Testis (tissue), 3 donors: ENCODE results near the gene MRM2. TPM values are rescaled to one million over a fixed set of nuclear protein-coding genes. Genes with fewer than 3 reads are reported as not detected.

Experiments used
- DNase-seq: peaks from one replicate; pipeline ENCODE4 v3.0.0-alpha.2; 2019
- H3K27ac ChIP-seq, 2 donors: fragments of 200-600 bp; sonication (generic); one replicate each; pipeline ENCODE4 v1.5.1; 2019
- H3K27me3 ChIP-seq: fragments of 200-600 bp; sonication (generic); one replicate; pipeline ENCODE4 v1.5.1; 2019
- H3K36me3 ChIP-seq: fragments of 200-600 bp; sonication (generic); one replicate; pipeline ENCODE4 v1.5.1; 2017; ENCODE audit warnings: low read depth; ENCODE audit errors: missing control alignments
- H3K4me1 ChIP-seq: fragments of 200-600 bp; sonication (generic); one replicate; pipeline ENCODE4 v1.5.1; 2019
- H3K4me3 ChIP-seq, 2 donors: fragments of 200-600 bp; sonication (generic); one replicate each; pipeline ENCODE4 v1.5.1; 2017 to 2019
- H3K9me3 ChIP-seq: fragments of 200-600 bp; sonication (generic); one replicate; pipeline ENCODE4 v1.5.1; 2017
- POLR2A ChIP-seq: fragments of 450-650 bp; IDR thresholded peaks from one replicate; pipeline ENCODE4 v1.6.1; 2017; ENCODE audit warnings: antibody characterized with exemption, mild to moderate bottlenecking, moderate library complexity
- WGBS, 2 donors: methylation state at CpG; one replicate each; pipeline ENCODE4 v1.1.5; 2018; 5-methylcytosine and 5-hydroxymethylcytosine counted together
- intact Hi-C: fragments of 100-400 bp; cut with DNase I; formaldehyde crosslinking; loops from one replicate; pipeline ENCODE4 v1.15.1; 2023; ENCODE audit warnings: low total_unique reads
- polyA plus RNA-seq: library from polyadenylated mRNA; stranded (reverse); fragments of 350-450 nt; fragmentation: Illumina TruSeq; extraction: RNeasy Lipid Tissue Mini Kit (QIAGEN cat#74804); gene quantifications from one replicate; pipeline ENCODE4 v1.2.3, GENCODE V29; 2014; ENCODE audit warnings: low read depth, low replicate concordance; ENCODE audit not compliant: insufficient read depth
- total RNA-seq, 2 donors: library from RNA; depleted of rRNA; stranded (reverse); fragments of >200 nt; gene quantifications; one replicate each; pipeline ENCODE4 v1.2.3, GENCODE V29; 2016
- TF ChIP-seq, protein P1 (sequence below), 3 experiments: fragments of 450-650 bp in 2 of 3; fragments of 200-600 bp in 1 of 3; sonication (generic) in 1 of 3; IDR thresholded peaks; one replicate each; pipeline ENCODE4 v1.5.1; 2016 to 2019; ENCODE audit warnings: antibody characterized with exemption in 3 of 3, mild to moderate bottlenecking in 2 of 3, moderate library complexity in 1 of 3

MRM2 gene
- total and polyA plus RNA-seq, 3 donors from 2014 or later = 18.1 to 31.2 (median 20.5) TPM

DNA sequence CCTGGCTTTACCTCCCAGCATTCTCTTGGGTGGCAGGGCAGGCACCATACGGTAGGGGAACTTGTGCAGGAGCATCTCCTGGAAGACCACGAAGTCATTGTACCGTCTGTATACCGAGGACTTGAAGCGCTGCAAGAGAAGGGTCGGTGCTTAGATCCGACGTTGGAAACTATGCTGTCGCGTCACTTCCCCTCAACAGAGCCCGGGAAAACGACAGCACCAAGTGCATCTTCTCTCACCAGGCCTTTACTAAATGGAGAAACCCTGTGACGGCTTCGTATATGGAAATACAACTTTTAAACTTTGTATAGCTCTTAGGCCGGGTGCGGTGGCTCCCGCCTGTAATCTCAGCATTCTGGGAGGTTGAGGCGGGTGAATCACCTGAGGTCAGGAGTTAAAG is 33.1 kb upstream of the MRM2 start:
- intact Hi-C loops = no loop called here
- H3K27ac ChIP-seq = no peak overlapping the region
- DNase-seq = no peak
- H3K9me3 ChIP-seq = no peaks in the 10 kb centered on the region
- no peak for TF ChIP-seq POLR2A
- TF ChIP-seq, protein P1, sequence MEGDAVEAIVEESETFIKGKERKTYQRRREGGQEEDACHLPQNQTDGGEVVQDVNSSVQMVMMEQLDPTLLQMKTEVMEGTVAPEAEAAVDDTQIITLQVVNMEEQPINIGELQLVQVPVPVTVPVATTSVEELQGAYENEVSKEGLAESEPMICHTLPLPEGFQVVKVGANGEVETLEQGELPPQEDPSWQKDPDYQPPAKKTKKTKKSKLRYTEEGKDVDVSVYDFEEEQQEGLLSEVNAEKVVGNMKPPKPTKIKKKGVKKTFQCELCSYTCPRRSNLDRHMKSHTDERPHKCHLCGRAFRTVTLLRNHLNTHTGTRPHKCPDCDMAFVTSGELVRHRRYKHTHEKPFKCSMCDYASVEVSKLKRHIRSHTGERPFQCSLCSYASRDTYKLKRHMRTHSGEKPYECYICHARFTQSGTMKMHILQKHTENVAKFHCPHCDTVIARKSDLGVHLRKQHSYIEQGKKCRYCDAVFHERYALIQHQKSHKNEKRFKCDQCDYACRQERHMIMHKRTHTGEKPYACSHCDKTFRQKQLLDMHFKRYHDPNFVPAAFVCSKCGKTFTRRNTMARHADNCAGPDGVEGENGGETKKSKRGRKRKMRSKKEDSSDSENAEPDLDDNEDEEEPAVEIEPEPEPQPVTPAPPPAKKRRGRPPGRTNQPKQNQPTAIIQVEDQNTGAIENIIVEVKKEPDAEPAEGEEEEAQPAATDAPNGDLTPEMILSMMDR (IDR thresholded peaks at IDR 0.05) = no peak
- WGBS, 2 donors = 91 to 93% methylated on average over 16 to 18 of the region's 18 CpGs
- H3K27me3 ChIP-seq = no peaks in the 10 kb centered on the region
- no peaks in the 10 kb centered on the region for H3K4me1 ChIP-seq
- no peaks in the 10 kb centered on the region for H3K36me3 ChIP-seq
- no peak overlapping the region for H3K4me3 ChIP-seq

DNA sequence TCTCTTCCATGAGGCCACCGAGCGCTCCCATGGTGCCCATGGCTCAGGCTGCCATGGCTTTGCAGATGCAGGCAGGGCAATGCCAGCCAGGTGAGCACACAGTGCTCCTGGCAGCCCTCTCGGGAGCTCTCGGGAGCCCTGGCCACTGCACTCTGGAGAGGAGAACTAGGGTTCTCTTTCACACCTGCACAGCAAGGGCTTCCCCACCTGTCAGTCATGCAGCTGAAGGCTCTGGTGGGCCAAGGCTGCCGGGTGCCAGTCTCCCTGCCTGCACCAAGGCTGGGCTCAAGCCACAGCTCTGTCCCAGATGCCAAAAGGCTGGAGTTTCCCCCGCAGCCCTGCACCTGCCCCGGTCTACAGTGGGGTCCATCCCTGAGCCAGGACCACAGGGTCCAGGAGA is 32.7 kb upstream of the MRM2 start:
- no peak for DNase-seq
- Histone ChIP-seq H3K9me3 (no peaks in the 10 kb centered on the region), H3K4me3 (no peak overlapping the region), H3K4me1 (no peaks in the 10 kb centered on the region), H3K36me3 (no peaks in the 10 kb centered on the region), H3K27ac (no peak overlapping the region), H3K27me3 (no peaks in the 10 kb centered on the region)
- 82 to 100% methylated on average over 1 to 7 of the region's 7 CpGs for WGBS, 2 donors
- intact Hi-C loops = no loop called here
- TF ChIP-seq, protein P1 (IDR thresholded peaks at IDR 0.05) = no peak
- no peak for TF ChIP-seq POLR2A

- DNase-seq = no peak
- intact Hi-C loops = no loop called here
- no peak for TF ChIP-seq POLR2A
- TF ChIP-seq, protein P1 (IDR thresholded peaks at IDR 0.05) = no peak
- H3K27me3 ChIP-seq = no peaks in the 10 kb centered on the region
- H3K4me3 ChIP-seq = no peak overlapping the region
- H3K9me3 ChIP-seq = no peaks in the 10 kb centered on the region
- WGBS, 2 donors = 67 to 86% methylated on average over 16 to 20 of the region's 20 CpGs
- no peaks in the 10 kb centered on the region for H3K36me3 ChIP-seq
- H3K27ac ChIP-seq = no peak overlapping the region
- H3K4me1 ChIP-seq = peaks cover 3% of the 10 kb centered on the region
These were observed 31.9 kb upstream of the MRM2 start for GRCh38 chr7:2273866-2274265.

GRCh38 chr7:2272031-2272430 is 30.0 kb upstream of the MRM2 start:
- intact Hi-C loops = no loop called here
- DNase-seq = no peak
- no peak overlapping the region for H3K27ac ChIP-seq
- TF ChIP-seq, protein P1 (IDR thresholded peaks at IDR 0.05) = no peak
- no peak for TF ChIP-seq POLR2A
- no peaks in the 10 kb centered on the region for H3K9me3 ChIP-seq
- no peak overlapping the region for H3K4me3 ChIP-seq
- H3K4me1 ChIP-seq = peaks cover 3% of the 10 kb centered on the region
- no peaks in the 10 kb centered on the region for H3K36me3 ChIP-seq
- 89 to 90% methylated on average over 8 to 9 of the region's 9 CpGs for WGBS, 2 donors
- no peaks in the 10 kb centered on the region for H3K27me3 ChIP-seq

GRCh38 chr7:2271273-2272026 is 29.4 kb upstream of the MRM2 start:
- Histone ChIP-seq H3K4me1 (peaks cover 3% of the 10 kb centered on the region), H3K9me3 (no peaks in the 10 kb centered on the region), H3K27ac (no peak overlapping the region), H3K36me3 (no peaks in the 10 kb centered on the region), H3K4me3 (no peak overlapping the region), H3K27me3 (no peaks in the 10 kb centered on the region)
- intact Hi-C loops = no loop called here
- TF ChIP-seq, protein P1 (IDR thresholded peaks at IDR 0.05) = no peak
- no peak for TF ChIP-seq POLR2A
- WGBS, 2 donors = 89 to 93% methylated on average over 22 to 27 of the region's 27 CpGs
- no peak for DNase-seq
